WERI-Rb-1 (cell line): Measurements from ENCODE around the gene AFMID.

ENCODE experiments used
- DNase-seq: peaks from one replicate; pipeline ENCODE4 v3.0.0-alpha.2; 2020
- H3K27ac ChIP-seq: fragments of 250-450 bp; sonication (Bioruptor Pico); 2 replicates; pipeline ENCODE4 v1.5.1; 2020; ENCODE audit warnings: mild to moderate bottlenecking, moderate library complexity
- H3K27me3 ChIP-seq: fragments of 250-450 bp; sonication (Bioruptor Pico); 2 replicates; pipeline ENCODE4 v1.5.1; 2021; ENCODE audit warnings: mild to moderate bottlenecking, low read depth, moderate library complexity; ENCODE audit not compliant: insufficient read depth, severe bottlenecking
- H3K36me3 ChIP-seq: fragments of 250-450 bp; sonication (Bioruptor Pico); 2 replicates; pipeline ENCODE4 v1.5.1; 2020; ENCODE audit warnings: mild to moderate bottlenecking, moderate library complexity
- H3K4me3 ChIP-seq: 2 replicates; pipeline ENCODE4 v1.5.1; 2011; ENCODE audit warnings: low read depth, mild to moderate bottlenecking, control low read depth, low read length
- H3K9me3 ChIP-seq: fragments of 250-450 bp; sonication (Bioruptor Pico); 2 replicates; pipeline ENCODE4 v1.5.1; 2021; ENCODE audit warnings: mild to moderate bottlenecking, moderate library complexity; ENCODE audit not compliant: severe bottlenecking
- TF ChIP-seq, protein P1 (sequence below): IDR thresholded peaks from 2 replicates; pipeline ENCODE4 v1.5.1; 2011; ENCODE audit warnings: low read depth, mild to moderate bottlenecking, control low read depth, inconsistent platforms, low read length

Gene AFMID

DNA sequence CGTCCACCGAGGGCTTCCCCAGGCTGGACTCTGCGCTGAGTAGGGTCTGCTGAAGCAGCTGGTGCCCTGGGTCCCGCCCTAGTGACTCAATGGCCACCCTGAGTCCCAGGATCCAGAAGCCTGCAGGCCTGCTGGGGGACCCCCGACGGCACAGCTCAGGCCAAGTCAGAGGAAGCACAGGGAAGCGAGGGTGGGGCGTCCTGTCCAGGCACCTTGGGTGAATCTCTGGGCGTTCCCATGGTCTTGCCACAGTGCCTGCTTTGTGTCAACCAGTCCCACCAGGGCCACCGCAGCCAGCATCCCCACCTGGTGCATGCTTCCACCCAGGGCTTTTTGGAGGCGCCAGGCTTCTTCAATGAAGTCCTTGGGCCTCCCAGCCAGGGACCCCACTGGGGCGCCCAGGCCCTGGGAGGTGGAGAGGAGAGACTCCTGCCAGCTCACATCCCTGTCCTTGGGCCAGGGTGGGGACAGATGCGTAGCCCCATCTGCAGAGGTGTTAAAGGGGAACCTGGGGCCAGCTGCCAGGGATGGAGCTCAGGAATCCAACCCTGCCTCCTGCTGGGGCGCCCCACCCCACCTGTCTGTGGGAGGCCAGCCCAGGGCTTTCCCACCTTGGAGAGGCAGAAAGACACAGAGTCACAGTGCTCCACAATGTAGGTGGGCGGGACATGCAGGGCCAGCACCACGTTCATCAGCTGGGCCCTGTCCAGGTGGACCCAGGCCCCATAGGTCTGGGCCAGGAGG, 62.1 kb downstream of the AFMID start:
- no peaks in the 10 kb centered on the region for H3K27me3 ChIP-seq
- no peak overlapping the region for H3K4me3 ChIP-seq
- TF ChIP-seq, protein P1, sequence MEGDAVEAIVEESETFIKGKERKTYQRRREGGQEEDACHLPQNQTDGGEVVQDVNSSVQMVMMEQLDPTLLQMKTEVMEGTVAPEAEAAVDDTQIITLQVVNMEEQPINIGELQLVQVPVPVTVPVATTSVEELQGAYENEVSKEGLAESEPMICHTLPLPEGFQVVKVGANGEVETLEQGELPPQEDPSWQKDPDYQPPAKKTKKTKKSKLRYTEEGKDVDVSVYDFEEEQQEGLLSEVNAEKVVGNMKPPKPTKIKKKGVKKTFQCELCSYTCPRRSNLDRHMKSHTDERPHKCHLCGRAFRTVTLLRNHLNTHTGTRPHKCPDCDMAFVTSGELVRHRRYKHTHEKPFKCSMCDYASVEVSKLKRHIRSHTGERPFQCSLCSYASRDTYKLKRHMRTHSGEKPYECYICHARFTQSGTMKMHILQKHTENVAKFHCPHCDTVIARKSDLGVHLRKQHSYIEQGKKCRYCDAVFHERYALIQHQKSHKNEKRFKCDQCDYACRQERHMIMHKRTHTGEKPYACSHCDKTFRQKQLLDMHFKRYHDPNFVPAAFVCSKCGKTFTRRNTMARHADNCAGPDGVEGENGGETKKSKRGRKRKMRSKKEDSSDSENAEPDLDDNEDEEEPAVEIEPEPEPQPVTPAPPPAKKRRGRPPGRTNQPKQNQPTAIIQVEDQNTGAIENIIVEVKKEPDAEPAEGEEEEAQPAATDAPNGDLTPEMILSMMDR: no peak
- H3K9me3 ChIP-seq: peaks cover 12% of the 10 kb centered on the region
- peaks cover 2% of the 10 kb centered on the region for H3K36me3 ChIP-seq
- no peak overlapping the region for H3K27ac ChIP-seq
- no peak for DNase-seq

DNA sequence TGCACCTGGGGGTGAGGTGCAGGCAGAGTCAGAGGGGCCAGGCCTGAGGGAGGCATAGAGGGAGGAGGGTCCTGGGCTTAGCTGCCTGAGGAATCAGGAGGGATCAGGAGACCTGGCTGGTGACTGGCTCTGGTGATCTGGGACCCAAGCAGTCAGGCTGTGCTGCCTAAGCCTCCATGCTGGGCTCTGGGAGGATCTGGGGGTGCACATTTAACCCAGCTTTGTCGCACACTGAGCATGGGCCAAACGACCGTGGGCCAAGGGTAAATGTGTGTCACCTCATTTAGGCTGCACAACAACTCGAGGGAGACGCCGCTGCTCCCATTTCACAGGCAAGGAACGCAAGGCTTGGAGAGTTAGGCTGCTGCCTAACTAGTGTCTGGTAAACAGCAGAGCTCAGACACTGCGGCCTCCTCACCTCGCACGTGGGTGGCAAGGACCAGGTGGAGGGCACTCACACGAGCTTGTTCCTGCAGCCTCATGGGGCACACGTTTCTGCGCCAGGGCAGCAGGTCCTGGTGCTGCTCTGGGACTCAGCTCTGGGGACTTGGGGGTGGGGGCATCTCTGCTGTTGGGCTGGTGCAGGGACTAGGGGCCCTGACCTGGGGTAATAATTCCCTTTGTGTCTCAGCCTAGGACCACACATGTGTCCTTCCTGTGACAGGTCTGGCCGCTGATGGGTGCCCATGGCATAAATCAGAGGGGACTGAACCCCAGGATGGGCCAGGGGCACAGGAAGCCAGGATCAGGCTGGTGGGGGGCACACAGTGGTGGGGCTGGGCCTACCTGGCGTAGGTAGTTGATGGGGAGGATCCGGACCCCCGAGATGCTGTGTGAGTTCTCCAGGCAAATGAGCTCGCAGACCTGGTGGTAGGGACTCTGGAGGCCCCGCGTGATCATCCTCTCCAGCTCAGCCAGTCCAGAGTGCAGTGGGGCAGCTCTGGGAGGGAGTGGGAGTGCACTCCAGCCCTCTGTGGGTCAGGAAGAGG, 63.0 kb downstream of the AFMID start:
- Histone ChIP-seq H3K4me3 (no peak overlapping the region), H3K36me3 (peaks cover 3% of the 10 kb centered on the region), H3K27me3 (no peaks in the 10 kb centered on the region), H3K9me3 (peaks cover 8% of the 10 kb centered on the region), H3K27ac (no peak overlapping the region)
- TF ChIP-seq, protein P1: no peak
- DNase-seq: no peak

DNA sequence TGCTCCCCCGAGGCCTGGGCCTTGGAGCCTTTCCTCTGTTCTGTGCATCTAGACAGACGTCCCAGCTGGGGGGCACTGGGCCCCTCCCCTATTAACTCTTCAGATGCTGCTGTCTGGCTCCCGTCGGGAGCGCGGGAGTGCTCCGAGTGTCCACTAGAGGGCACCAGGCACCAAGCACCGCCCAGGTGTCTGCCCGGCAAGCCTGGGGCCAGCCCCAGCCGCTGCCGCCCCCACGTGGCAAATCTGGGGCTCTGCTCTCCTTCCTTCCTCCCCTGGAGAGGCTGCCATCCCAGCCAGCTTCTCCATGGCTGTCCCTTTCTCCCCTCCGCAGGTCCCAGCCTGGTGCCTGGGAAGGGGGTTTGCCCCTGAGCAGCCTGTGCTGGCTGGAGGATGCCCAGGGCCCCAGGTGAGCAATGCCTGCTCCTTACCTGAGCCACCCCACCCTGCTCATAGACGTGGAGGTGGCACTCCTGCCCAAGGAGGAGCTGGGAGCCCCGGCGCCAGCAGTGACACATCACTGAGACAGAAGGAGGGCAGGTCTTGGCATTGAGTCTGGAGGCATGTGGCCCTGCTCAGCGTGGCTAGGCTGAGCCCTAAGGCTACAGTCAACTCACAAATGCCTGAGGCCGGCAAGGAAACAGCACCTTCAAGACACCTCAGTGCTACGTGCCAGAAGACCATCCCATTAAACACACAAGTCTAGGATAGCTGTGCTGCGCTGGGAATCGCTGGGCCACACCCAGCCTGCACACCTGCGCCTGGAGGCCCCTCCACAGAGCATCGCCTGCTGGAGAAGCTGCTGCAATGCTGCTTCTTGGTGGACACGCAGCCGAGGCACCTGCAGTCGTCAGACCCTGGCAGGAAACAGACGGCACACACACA, 64.0 kb downstream of the AFMID start:
- TF ChIP-seq, protein P1: peak; percentile 100
- Histone ChIP-seq H3K36me3 (peaks cover 3% of the 10 kb centered on the region), H3K27ac (no peak overlapping the region), H3K4me3 (no peak overlapping the region), H3K27me3 (no peaks in the 10 kb centered on the region), H3K9me3 (no peaks in the 10 kb centered on the region)
- peak; percentile 96 for DNase-seq

DNA sequence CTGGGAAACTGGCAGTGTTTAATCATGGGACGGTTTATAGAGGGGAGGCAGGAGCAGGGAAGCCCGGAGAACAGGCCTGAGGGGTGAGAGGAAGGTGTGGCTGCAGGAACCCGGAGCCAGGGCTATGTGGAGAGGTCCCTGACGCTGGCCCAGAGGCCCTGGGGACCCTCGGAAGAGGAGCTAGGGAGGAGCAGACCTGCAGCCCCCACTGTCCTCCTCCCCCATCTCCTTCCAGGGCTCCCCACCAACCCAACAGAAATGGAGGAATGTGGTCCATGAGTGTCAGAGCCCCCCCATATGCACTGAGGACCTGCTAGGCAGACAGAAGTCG, 64.6 kb downstream of the AFMID start:
- peaks cover 3% of the 10 kb centered on the region for H3K36me3 ChIP-seq
- no peak overlapping the region for H3K4me3 ChIP-seq
- DNase-seq: no peak
- H3K27me3 ChIP-seq: no peaks in the 10 kb centered on the region
- H3K9me3 ChIP-seq: no peaks in the 10 kb centered on the region
- no peak overlapping the region for H3K27ac ChIP-seq
- TF ChIP-seq, protein P1: no peak

DNA sequence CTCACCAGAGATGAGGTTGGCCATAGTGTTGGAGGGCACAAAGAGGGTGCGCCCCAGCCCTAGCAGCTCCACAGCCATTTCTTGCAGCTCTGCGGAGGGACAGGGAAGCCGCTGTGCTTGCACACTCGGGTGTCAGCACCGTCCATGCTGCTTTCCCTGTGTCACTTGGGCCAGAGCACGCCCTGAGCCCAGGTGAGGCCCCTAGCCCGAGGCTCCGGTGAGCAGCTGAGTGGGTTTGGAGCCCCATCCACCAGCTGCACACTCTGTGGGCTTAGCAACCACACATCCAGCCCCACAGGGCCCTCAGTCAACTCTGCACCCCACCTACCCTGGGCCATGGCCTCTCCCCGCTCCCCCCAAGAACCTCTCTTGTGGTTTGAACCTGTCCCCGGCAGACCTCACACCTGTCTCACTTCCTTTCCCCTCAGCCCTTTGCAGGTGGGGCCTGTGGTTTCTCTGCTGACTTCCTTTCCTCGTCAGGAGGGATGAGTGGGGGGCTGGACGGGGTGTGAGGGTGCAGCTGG, 65.0 kb downstream of the AFMID start:
- no peak overlapping the region for H3K27ac ChIP-seq

More for the DNA sequence above, 65.0 kb downstream of the AFMID start:
- Histone ChIP-seq H3K36me3 (peaks cover 3% of the 10 kb centered on the region), H3K4me3 (no peak overlapping the region), H3K9me3 (no peaks in the 10 kb centered on the region), H3K27me3 (no peaks in the 10 kb centered on the region)
- TF ChIP-seq, protein P1: no peak
- peak; percentile 13 for DNase-seq
